HepG2 (cell line): Measurements from ENCODE around the gene WDR3.

Experiments
- ASH2L ChIP-seq: fragments of 300-600, 200-600 bp; sonication (generic); IDR thresholded peaks from 2 replicates; pipeline ENCODE4 v1.7.0; 2017; ENCODE audit warnings: low read depth, mild to moderate bottlenecking, moderate library complexity, mixed read lengths, low read length; ENCODE audit not compliant: insufficient read length
- ATF6 ChIP-seq: sonication (generic); formaldehyde crosslinking; conservative IDR thresholded peaks from 2 replicates; pipeline ENCODE4 v1.4.0; 2020; ENCODE audit warnings: missing genetic modification reagents
- FOXJ3 ChIP-seq: sonication (generic); formaldehyde crosslinking; IDR thresholded peaks from 2 replicates; pipeline ENCODE4 v1.4.0; 2020; ENCODE audit warnings: missing genetic modification reagents, mild to moderate bottlenecking, borderline replicate concordance
- SKIL ChIP-seq: sonication (generic); formaldehyde crosslinking; IDR thresholded peaks from 2 replicates; pipeline ENCODE4 v1.8.0; 2022; ENCODE audit warnings: missing genetic modification reagents, mild to moderate bottlenecking, moderate library complexity, borderline replicate concordance
- ZNF619 ChIP-seq: sonication (generic); formaldehyde crosslinking; IDR thresholded peaks from 2 replicates; pipeline ENCODE4 v1.4.0; 2020; ENCODE audit warnings: mild to moderate bottlenecking, missing genetic modification reagents

GRCh38 chr1:117930484-117930883 lies 945 bp downstream of the WDR3 start:
- no peak for TF ChIP-seq SKIL (CRISPR knock-in tag)
- TF ChIP-seq FOXJ3: no peak
- TF ChIP-seq ATF6 (CRISPR knock-in tag): no peak
- TF ChIP-seq ZNF619: no peak
- TF ChIP-seq ASH2L: no peak
